Heart left ventricle (tissue), 16 donors: ENCODE results near the gene MS4A10. TPM values are rescaled to one million over a fixed set of nuclear protein-coding genes. Genes with fewer than 3 reads are reported as not detected.

Experiments used
- ATAC-seq, 4 donors: fragments of 200-7000 bp; cut with Tn5 transposase; one replicate each; pipeline ENCODE4 v1.9.1; 2020 to 2022; ENCODE audit warnings: moderate library complexity in 4 of 4, mild to moderate bottlenecking in 3 of 4, moderate number of reproducible peaks in 1 of 4
- DNase-seq, 5 donors: peaks; one replicate each; pipeline ENCODE4 v3.0.0-alpha.2; 2020
- H3K27ac ChIP-seq, 12 donors: fragments of 200-600 bp; sonication (generic) in 4 of 12; one replicate each; pipeline versions ENCODE4 v1.5.0 to v1.8.0; 2016 to 2022; ENCODE audit warnings: mild to moderate bottlenecking in 2 of 12
- H3K27me3 ChIP-seq, 9 donors: fragments of 200-600 bp; sonication (generic) in 2 of 9; one replicate each; pipeline versions ENCODE4 v1.5.1 to v1.8.0; 2016 to 2022; ENCODE audit warnings: mild to moderate bottlenecking in 3 of 9
- H3K36me3 ChIP-seq, 9 donors: fragments of 200-600 bp; sonication (generic) in 2 of 9; one replicate each; pipeline versions ENCODE4 v1.5.0 to v1.8.0; 2018 to 2022; ENCODE audit warnings: mild to moderate bottlenecking in 2 of 9
- H3K4me1 ChIP-seq, 12 donors: fragments of 200-600 bp; sonication (generic) in 4 of 12; one replicate each; pipeline versions ENCODE4 v1.5.0 to v1.8.0; 2016 to 2022; ENCODE audit warnings: mild to moderate bottlenecking in 3 of 12
- H3K4me3 ChIP-seq, 12 donors: fragments of 200-600 bp; sonication (generic) in 4 of 12; one replicate each; pipeline versions ENCODE4 v1.5.0 to v1.8.0; 2017 to 2022; ENCODE audit warnings: mild to moderate bottlenecking in 9 of 12, moderate library complexity in 4 of 12
- H3K9me3 ChIP-seq, 12 donors: fragments of 200-600 bp; sonication (generic) in 4 of 12; one replicate each; pipeline versions ENCODE4 v1.5.0 to v1.8.0; 2016 to 2022; ENCODE audit warnings: mild to moderate bottlenecking in 1 of 12
- POLR2A ChIP-seq, 2 donors: fragments of 450-650 bp; IDR thresholded peaks; one replicate each; pipeline ENCODE4 v1.6.1; 2017; ENCODE audit warnings: antibody characterized with exemption in 2 of 2, mild to moderate bottlenecking in 2 of 2, moderate library complexity in 2 of 2
- WGBS, 4 donors: extraction: QIAGEN DNeasy Blood & Tissue Kit in 2 of 4; methylation state at CpG; one replicate each; pipeline versions ENCODE4 v1.1.5 to v1.1.7; 2013 to 2018; 5-methylcytosine and 5-hydroxymethylcytosine counted together
- intact Hi-C, 10 donors: fragments of 100-400 bp; cut with DNase I; formaldehyde crosslinking; loops; one replicate each; pipeline versions ENCODE4 v1.11.1 to v1.14.2; 2022
- polyA plus RNA-seq, 2 donors: library from polyadenylated mRNA; stranded (reverse); fragments of 200-250 nt; gene quantifications; one replicate each; pipeline ENCODE4 v1.2.3, GENCODE V29; 2013
- total RNA-seq, 9 donors: library from RNA; depleted of rRNA in 2 of 9; stranded (reverse); fragments of >200 nt in 2 of 9; fragmentation: NEBNext Ultra II Directional in 3 of 9; extraction: Animal tissue kit (Norgen Biotek cat#: 25700) in 3 of 9; gene quantifications; one replicate each; pipeline versions ENCODE4 v1.1.0 to v1.2.4, GENCODE V29; 2016 to 2023
- TF ChIP-seq, protein P1 (sequence below), 12 donors: fragments of 200-600 bp; sonication (generic) in 4 of 12; IDR thresholded peaks; one replicate each; pipeline versions ENCODE4 v1.5.0 to v1.8.0; 2018 to 2022; ENCODE audit warnings: antibody characterized with exemption in 12 of 12, mild to moderate bottlenecking in 5 of 12
- donor health status: ischemic (EF 13 %, LVEDD 7.1; RV severe dilation, severe dysfunction).
- donor health status: healthy with polysubstance abuse.
- donor health status: DM: no; HTN: yes; CAD: no.
- donor health status: DM: no; HTN: no; CAD: no.
- donor health status: ischemic (EF 25% LVEDD 6.9; RV normal size, moderate dysfunction).
- donor health status: ischemic (EF 25% LVEDD 5.7; RV mildly dilated, moderate dysfunction).
- donor health status: healthy.
- donor health status: DM: yes; HTN: yes; CAD: no.
- donor health status: ischemic (EF 35%, LVEDD 5.7; RV mildly dilated, moderate dysfunction).
- donor health status: nonischemic (EF 11% LVEDD 7.7; RV severe dilation, severe dysfunction).
- donor health status: DM: yes; HTN: yes; CAD: no.
- donor health status: PGD.
- donor health status: ischemic (EF 29% LVEDD 5.4; RV normal size, mild dysfunction).
- donor health status: nonischemic (EF 23%, LVEDD 6.1; RV moderate dilation, normal function).

MS4A10 gene
- total and polyA plus RNA-seq, 11 donors: not detected

DNA sequence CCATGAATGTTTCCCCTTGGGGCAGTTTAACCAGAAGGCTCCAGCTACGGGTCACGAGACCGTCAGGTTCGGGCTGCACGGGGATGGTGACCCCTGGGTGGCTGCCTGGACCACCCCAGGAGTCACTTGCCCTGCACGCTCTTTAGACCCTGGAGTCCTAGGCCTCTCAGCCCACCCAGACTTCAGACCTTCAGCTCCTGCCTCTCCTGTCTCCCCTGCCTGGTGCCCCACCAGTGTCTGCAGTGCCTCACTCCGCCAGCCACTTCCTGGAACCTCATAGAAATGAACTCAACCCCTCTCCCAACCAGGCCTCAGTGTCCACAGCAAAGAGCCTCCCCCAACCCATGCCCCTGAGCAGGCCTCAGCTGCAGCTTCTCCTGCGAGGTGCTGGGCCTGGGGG is 12.5 kb upstream of the MS4A10 start:
- intact Hi-C loops: loop anchor here in 4 of 10 donors (5.0 to 10.0 kb wide), 3 partner anchors 125 to 412 kb away; no protein-coding TSS in a partner anchor
- TF ChIP-seq POLR2A (IDR thresholded peaks at IDR 0.05): no peak
- TF ChIP-seq, protein P1, sequence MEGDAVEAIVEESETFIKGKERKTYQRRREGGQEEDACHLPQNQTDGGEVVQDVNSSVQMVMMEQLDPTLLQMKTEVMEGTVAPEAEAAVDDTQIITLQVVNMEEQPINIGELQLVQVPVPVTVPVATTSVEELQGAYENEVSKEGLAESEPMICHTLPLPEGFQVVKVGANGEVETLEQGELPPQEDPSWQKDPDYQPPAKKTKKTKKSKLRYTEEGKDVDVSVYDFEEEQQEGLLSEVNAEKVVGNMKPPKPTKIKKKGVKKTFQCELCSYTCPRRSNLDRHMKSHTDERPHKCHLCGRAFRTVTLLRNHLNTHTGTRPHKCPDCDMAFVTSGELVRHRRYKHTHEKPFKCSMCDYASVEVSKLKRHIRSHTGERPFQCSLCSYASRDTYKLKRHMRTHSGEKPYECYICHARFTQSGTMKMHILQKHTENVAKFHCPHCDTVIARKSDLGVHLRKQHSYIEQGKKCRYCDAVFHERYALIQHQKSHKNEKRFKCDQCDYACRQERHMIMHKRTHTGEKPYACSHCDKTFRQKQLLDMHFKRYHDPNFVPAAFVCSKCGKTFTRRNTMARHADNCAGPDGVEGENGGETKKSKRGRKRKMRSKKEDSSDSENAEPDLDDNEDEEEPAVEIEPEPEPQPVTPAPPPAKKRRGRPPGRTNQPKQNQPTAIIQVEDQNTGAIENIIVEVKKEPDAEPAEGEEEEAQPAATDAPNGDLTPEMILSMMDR (IDR thresholded peaks at IDR 0.05): no peak
- Histone ChIP-seq H3K9me3 (no peaks in the 10 kb centered on the region), H3K4me3 (no peak overlapping the region), H3K36me3 (no peaks in the 10 kb centered on the region), H3K27ac (no peak overlapping the region), H3K27me3 (peaks cover 0 to 32% (median 0%) of the 10 kb centered on the region in 9 donors), H3K4me1 (peaks cover 0 to 22% (median 9%) of the 10 kb centered on the region in 12 donors)
- WGBS, 4 donors: 87 to 90% (median 88%) methylated on average over 8 of the region's 8 CpGs
- DNase-seq: no peak
- no peak for ATAC-seq

DNA sequence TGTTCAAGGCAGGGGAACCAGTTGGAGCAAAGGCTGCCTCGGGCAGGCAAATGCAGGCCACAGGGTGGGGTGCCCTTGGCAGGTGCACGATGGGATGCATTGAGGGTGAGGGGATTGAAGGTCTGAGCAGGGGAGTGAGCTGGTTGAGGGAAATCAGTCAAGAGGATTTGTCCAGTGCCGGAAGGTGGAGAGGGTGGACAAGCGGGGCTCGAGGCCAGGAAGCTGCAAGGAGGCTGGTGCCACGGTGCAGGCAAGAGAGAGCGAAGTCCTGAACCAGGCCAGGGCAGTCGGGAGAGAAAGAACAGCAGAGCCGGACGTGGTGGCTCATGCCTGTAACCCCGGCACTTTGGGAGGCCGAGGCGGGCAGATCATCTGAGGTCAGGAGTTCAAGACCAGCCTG is 10.4 kb upstream of the MS4A10 start:
- Histone ChIP-seq H3K4me3 (no peak overlapping the region), H3K27me3 (peaks cover 0 to 20% (median 0%) of the 10 kb centered on the region in 9 donors), H3K4me1 (peaks cover 0 to 22% (median 9%) of the 10 kb centered on the region in 12 donors), H3K27ac (no peak overlapping the region), H3K9me3 (no peaks in the 10 kb centered on the region), H3K36me3 (no peaks in the 10 kb centered on the region)
- DNase-seq: no peak
- ATAC-seq: no peak
- TF ChIP-seq POLR2A (IDR thresholded peaks at IDR 0.05): no peak
- TF ChIP-seq, protein P1 (IDR thresholded peaks at IDR 0.05): no peak
- WGBS, 4 donors: 77 to 85% (median 82%) methylated on average over 13 of the region's 13 CpGs
- intact Hi-C loops: loop anchor here (2.0 to 10.0 kb wide), 8 partner anchors 58 to 413 kb away; no protein-coding TSS in a partner anchor

DNA sequence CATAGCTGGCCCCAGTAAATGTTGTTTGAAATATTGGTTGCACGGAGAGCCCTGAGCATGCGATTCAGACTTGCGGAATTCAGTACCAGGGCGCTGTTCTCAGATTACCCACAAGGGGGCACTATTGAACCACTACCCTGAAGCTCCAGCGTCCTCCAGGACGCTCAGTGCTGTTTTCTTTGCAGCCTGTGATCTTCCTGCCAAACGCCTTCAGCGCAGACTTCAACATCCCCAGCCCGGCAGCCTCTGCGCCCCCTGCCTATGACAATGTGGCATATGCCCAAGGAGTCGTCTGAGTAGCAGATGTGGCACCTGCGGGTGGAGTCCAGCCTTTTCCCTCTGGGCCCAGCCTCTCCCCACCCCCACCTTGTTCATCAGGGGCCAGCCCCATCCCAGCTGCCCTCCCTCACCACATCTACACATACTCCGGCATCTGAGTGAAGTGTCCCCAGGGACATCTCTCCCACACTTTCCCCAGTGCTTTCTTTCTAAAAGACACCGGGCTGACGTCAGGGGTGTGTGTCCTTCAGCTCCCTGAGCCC is 9.6 kb upstream of the MS4A10 start:
- ATAC-seq (peak; percentile 79 to 86 (median 85)), DNase-seq (peak; percentile 73 to 85 (median 83))
- Histone ChIP-seq H3K36me3 (no peaks in the 10 kb centered on the region), H3K27ac (peak overlapping the region in 6 of 12 donors; percentile 17 to 59 (median 49)), H3K27me3 (peaks cover 0 to 14% (median 0%) of the 10 kb centered on the region in 9 donors), H3K9me3 (peaks cover 0 to 2% (median 0%) of the 10 kb centered on the region in 12 donors), H3K4me3 (no peak overlapping the region), H3K4me1 (peaks cover 0 to 22% (median 9%) of the 10 kb centered on the region in 12 donors)
- WGBS, 4 donors: 6 to 12% (median 10%) methylated on average over 15 of the region's 15 CpGs
- intact Hi-C loops: loop anchor here in 8 of 10 donors (2.0 to 10.0 kb wide), 7 partner anchors 57 to 412 kb away; no protein-coding TSS in a partner anchor
- TF ChIP-seq, protein P1 (IDR thresholded peaks at IDR 0.05): peak; percentile 79 to 97 (median 92)
- no peak for TF ChIP-seq POLR2A (IDR thresholded peaks at IDR 0.05)

DNA sequence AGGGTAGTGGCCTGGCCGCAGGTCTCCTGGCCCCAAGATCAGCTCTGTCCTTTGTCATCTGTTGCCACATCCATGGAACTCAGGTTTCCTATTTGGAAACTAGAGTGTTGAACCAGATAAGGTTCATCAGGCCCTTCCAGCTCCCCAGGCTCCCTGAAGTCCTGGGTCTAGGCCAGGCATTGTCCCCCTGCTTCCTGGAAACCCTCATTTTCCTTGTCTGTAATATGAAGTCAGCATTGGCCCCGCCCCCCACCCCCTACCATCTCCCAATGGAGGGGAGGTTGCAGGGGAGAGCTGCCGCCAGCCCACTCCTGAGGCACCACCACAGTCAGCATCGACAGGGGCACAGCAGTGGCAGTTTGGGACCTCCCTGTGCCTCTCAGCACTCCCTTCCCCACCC is 9.0 kb upstream of the MS4A10 start:
- peaks cover 0 to 11% (median 0%) of the 10 kb centered on the region in 9 donors for H3K27me3 ChIP-seq
- peaks cover 0 to 2% (median 0%) of the 10 kb centered on the region in 12 donors for H3K9me3 ChIP-seq
- no peaks in the 10 kb centered on the region for H3K36me3 ChIP-seq
- TF ChIP-seq, protein P1 (IDR thresholded peaks at IDR 0.05): no peak
- no peak for TF ChIP-seq POLR2A (IDR thresholded peaks at IDR 0.05)
- no peak overlapping the region for H3K4me3 ChIP-seq
- peak overlapping the region in 6 of 12 donors; percentile 24 to 59 (median 49) for H3K27ac ChIP-seq
- no peak for DNase-seq
- H3K4me1 ChIP-seq: peaks cover 0 to 22% (median 9%) of the 10 kb centered on the region in 12 donors
- WGBS, 4 donors: 69 to 73% (median 71%) methylated on average over 4 of the region's 4 CpGs; no CpG with 5 or more reads in 1 of the 4 donors
- peak in 1 of 4 donors; percentile 19 for ATAC-seq
- intact Hi-C loops: loop anchor here in 8 of 10 donors (1.0 to 10.0 kb wide), 7 partner anchors 55 to 411 kb away; no protein-coding TSS in a partner anchor
